ENCODE data around the gene GATA3. TPM values are rescaled to one million over a fixed set of nuclear protein-coding genes. Genes with fewer than 3 reads are reported as not detected.

Gene GATA3
- total and polyA plus RNA-seq, 2 of the 8 experiments (the other 6 are each of a cell fraction or from before 2014, with no cell fraction given), result 0.02 to 0.43 TPM

- H4K20me1 ChIP-seq (replicated peaks in 1 of 2; ENCODE audit: control insufficient read depth in 1 of 2, insufficient read depth in 2 of 2, low read length in 2 of 2), result no peaks in the 10 kb centered on the region
- no peaks in the 10 kb centered on the region for H3K79me1 ChIP-seq (ENCODE audit: low read depth, low read length)
- no peak overlapping the region for H3K56ac ChIP-seq (replicated peaks; ENCODE audit: insufficient read length, low read depth, low read length)
- H2BK120ac ChIP-seq (replicated peaks; ENCODE audit: low read depth, low read length), result no peak overlapping the region
- H3K4me3 ChIP-seq (ENCODE audit: extremely low read depth in 1 of 4, insufficient read depth in 2 of 4, low read depth in 3 of 4, low read length in 4 of 4), result no peak overlapping the region
- H2BK12ac ChIP-seq (ENCODE audit: low read depth, low read length), result no peak overlapping the region
- H2AK5ac ChIP-seq (ENCODE audit: low read depth, low read length), result no peak overlapping the region
- no peak overlapping the region for H4K8ac ChIP-seq (ENCODE audit: extremely low read depth, insufficient read depth, low read length)
- no peaks in the 10 kb centered on the region for H3K79me2 ChIP-seq (ENCODE audit: control insufficient read depth in 1 of 2, insufficient read depth in 2 of 2, low read length in 2 of 2)
- no peak overlapping the region for H4K5ac ChIP-seq (ENCODE audit: insufficient read length, low read depth, low read length)
- H2BK5ac ChIP-seq (ENCODE audit: low read depth, low read length), result no peak overlapping the region
- TF ChIP-seq GABPA (IDR thresholded peaks at IDR 0.05; ENCODE audit: borderline replicate concordance, insufficient read depth, low read length) (no peak), JUND (IDR thresholded peaks at IDR 0.05; ENCODE audit: low read length) (no peak), CBX5 (IDR thresholded peaks at IDR 0.05; ENCODE audit: low read depth, low read length) (no peak), MAFK (IDR thresholded peaks at IDR 0.05; ENCODE audit: low read depth, low read length) (no peak), RAD21 (IDR thresholded peaks at IDR 0.05 in 1 of 2, conservative IDR thresholded peaks at IDR 0.05 in 1 of 2; ENCODE audit: low read depth in 2 of 2, low read length in 2 of 2) (no peak), SP4 (IDR thresholded peaks at IDR 0.05; ENCODE audit: low read length) (no peak), CHD2 (IDR thresholded peaks at IDR 0.05; ENCODE audit: low read length) (no peak), SIN3A (conservative IDR thresholded peaks at IDR 0.05 in 1 of 2, IDR thresholded peaks at IDR 0.05 in 1 of 2; ENCODE audit: low read depth in 1 of 2, low read length in 2 of 2) (no peak), E2F6 (IDR thresholded peaks at IDR 0.05) (no peak), HDAC6 (IDR thresholded peaks at IDR 0.05; ENCODE audit: low read depth, low read length) (no peak), SP1 (IDR thresholded peaks at IDR 0.05; ENCODE audit: low read depth, low read length) (no peak), YY1 (IDR thresholded peaks at IDR 0.05; ENCODE audit: low read depth, low read length) (no peak)
- no peaks in the 10 kb centered on the region for H3K36me3 ChIP-seq (ENCODE audit: control insufficient read depth in 2 of 4, insufficient read depth in 4 of 4, low read length in 3 of 4)
- H3K23ac ChIP-seq (ENCODE audit: insufficient read length), result no peak overlapping the region
- ChIA-PET CTCF (ENCODE audit: partially characterized antibody) (interaction anchor here (1.9 kb wide), 1 partner anchor 11 kb away, joined by 10 read pairs; no protein-coding TSS in a partner anchor), POLR2A (ENCODE audit: partially characterized antibody) (no interaction called here)
- H2BK15ac ChIP-seq (ENCODE audit: low read length), result no peak overlapping the region
- peaks cover 0 to 2% (median 0%) of the 10 kb centered on the region in 4 experiments; a peak in 4 of 7 replicates for H3K4me1 ChIP-seq (replicated peaks in 1 of 4; ENCODE audit: control insufficient read depth in 3 of 4, insufficient read depth in 4 of 4, low read length in 3 of 4)
- DNase-seq (ENCODE audit: low read depth in 1 of 2, low spot score in 2 of 2) (no peak), FAIRE-seq (no peak)
- WGBS, 2 experiments (ENCODE audit: extremely low coverage in 1 of 2, insufficient coverage in 1 of 2, insufficient read length in 1 of 2, insufficient replicate concordance in 2 of 2, low coverage in 1 of 2, low lambda C conversion rate in 2 of 2, missing lambda C conversion rate in 1 of 2), result 88% methylated on average over 6 of the region's 6 CpGs; no CpG with 5 or more reads in 1 of the 2 experiments
- H3K4me2 ChIP-seq (ENCODE audit: insufficient read depth in 1 of 2, low read depth in 2 of 2, low read length in 2 of 2), result no peak overlapping the region
- H3K27ac ChIP-seq (ENCODE audit: low read depth, low read length), result no peak overlapping the region
- H3K27me3 ChIP-seq (replicated peaks in 1 of 4; ENCODE audit: control insufficient read depth in 3 of 4, extremely low read depth in 1 of 4, insufficient read depth in 3 of 4, low read length in 3 of 4), result peaks cover 0 to 4% (median 1%) of the 10 kb centered on the region in 4 experiments; a peak in 2 of 7 replicates
- H3K18ac ChIP-seq (ENCODE audit: extremely low read depth, low read length), result no peak overlapping the region
- H3K14ac ChIP-seq (ENCODE audit: insufficient read length), result no peak overlapping the region
- H2AFZ ChIP-seq (ENCODE audit: low read length), result no peak overlapping the region
- no peak overlapping the region for H3K4ac ChIP-seq (replicated peaks; ENCODE audit: insufficient read length, low read depth, low read length)
- no peaks in the 10 kb centered on the region for H3K9me3 ChIP-seq (ENCODE audit: insufficient read depth in 2 of 2, low read depth in 1 of 2, low read length in 1 of 2)
- no peaks in the 10 kb centered on the region for H3K23me2 ChIP-seq (ENCODE audit: low read depth, low read length)
- no peak overlapping the region for H4K91ac ChIP-seq (replicated peaks; ENCODE audit: insufficient read length, low read length)
- no peak overlapping the region for H3K9ac ChIP-seq (replicated peaks in 1 of 4; ENCODE audit: extremely low read depth in 1 of 4, low read depth in 3 of 4, low read length in 3 of 4)
- no peak overlapping the region for H2BK20ac ChIP-seq (ENCODE audit: low read length)
Observed at GRCh38 chr10:8070440-8070839, 16.0 kb downstream of the GATA3 start.

All from H1 (cell line).